Peyer's patch (tissue), 4 donors: ENCODE results near the gene PDHX. TPM values are rescaled to one million over a fixed set of nuclear protein-coding genes. Genes with fewer than 3 reads are reported as not detected.

Experiments used
- DNase-seq, 3 donors: peaks; one replicate each; pipeline ENCODE4 v3.0.0-alpha.2; 2017 to 2019
- H3K27ac ChIP-seq, 4 donors: fragments of 200-600 bp; sonication (generic); one replicate each; pipeline ENCODE4 v1.5.1; 2016 to 2019
- H3K27me3 ChIP-seq, 2 donors: fragments of 200-600 bp; sonication (generic); one replicate each; pipeline ENCODE4 v1.5.1; 2019
- H3K36me3 ChIP-seq, 3 donors: fragments of 200-600 bp; sonication (generic); one replicate each; pipeline ENCODE4 v1.5.1; 2016 to 2019
- H3K4me1 ChIP-seq, 4 donors: fragments of 200-600 bp; sonication (generic); one replicate each; pipeline ENCODE4 v1.5.1; 2016 to 2019
- H3K4me3 ChIP-seq, 4 donors: fragments of 200-600 bp; sonication (generic); 1 replicate in 3 of 4; 2 replicates in 1 of 4; pipeline ENCODE4 v1.5.1; 2016 to 2019; ENCODE audit warnings: mild to moderate bottlenecking in 1 of 4
- H3K9me3 ChIP-seq, 4 donors: fragments of 200-600 bp; sonication (generic); one replicate each; pipeline ENCODE4 v1.5.1; 2016 to 2019; ENCODE audit warnings: mild to moderate bottlenecking in 1 of 4
- CTCF ChIP-seq, 6 experiments: fragments of 450-650 bp in 4 of 6; fragments of 200-600 bp in 2 of 6; sonication (generic) in 1 of 6; IDR thresholded peaks; one replicate each; pipeline ENCODE4 v1.5.1; 2017 to 2019; ENCODE audit warnings: antibody characterized with exemption in 6 of 6, mild to moderate bottlenecking in 3 of 6, moderate library complexity in 1 of 6
- POLR2A ChIP-seq, 2 donors: fragments of 450-650 bp; IDR thresholded peaks; one replicate each; pipeline ENCODE4 v1.5.1; 2017; ENCODE audit warnings: antibody characterized with exemption in 2 of 2, mild to moderate bottlenecking in 2 of 2, moderate library complexity in 2 of 2
- total RNA-seq, 4 donors: library from RNA; depleted of rRNA; stranded (reverse); fragments of >200 nt; gene quantifications; one replicate each; pipeline ENCODE4 v1.1.0, GENCODE V29; 2016

PDHX gene
- total RNA-seq, 4 donors from 2014 or later: 15.4 to 87.5 (median 22.4) TPM

GRCh38 chr11:35034401-35034800, 118.0 kb downstream of the PDHX start:
- Histone ChIP-seq H3K27me3 (no peaks in the 10 kb centered on the region), H3K4me1 (peaks cover 0 to 7% (median 5%) of the 10 kb centered on the region in 4 donors), H3K36me3 (no peaks in the 10 kb centered on the region), H3K27ac (no peak overlapping the region), H3K4me3 (no peak overlapping the region), H3K9me3 (no peaks in the 10 kb centered on the region)
- DNase-seq: no peak
- TF ChIP-seq POLR2A (IDR thresholded peaks at IDR 0.05): no peak
- TF ChIP-seq CTCF (IDR thresholded peaks at IDR 0.05): no peak

GRCh38 chr11:35035894-35036408, 119.5 kb downstream of the PDHX start:
- no peak for TF ChIP-seq POLR2A (IDR thresholded peaks at IDR 0.05)
- no peak for TF ChIP-seq CTCF (IDR thresholded peaks at IDR 0.05)
- Histone ChIP-seq H3K4me1 (no peaks in the 10 kb centered on the region), H3K27me3 (no peaks in the 10 kb centered on the region), H3K27ac (no peak overlapping the region), H3K36me3 (no peaks in the 10 kb centered on the region), H3K4me3 (no peak overlapping the region), H3K9me3 (no peaks in the 10 kb centered on the region)
- no peak for DNase-seq

GRCh38 chr11:35036639-35037038, 120.2 kb downstream of the PDHX start:
- Histone ChIP-seq H3K27me3 (no peaks in the 10 kb centered on the region), H3K4me3 (no peak overlapping the region), H3K36me3 (no peaks in the 10 kb centered on the region), H3K9me3 (no peaks in the 10 kb centered on the region), H3K27ac (no peak overlapping the region), H3K4me1 (no peaks in the 10 kb centered on the region)
- no peak for DNase-seq
- TF ChIP-seq CTCF (IDR thresholded peaks at IDR 0.05) (no peak), POLR2A (IDR thresholded peaks at IDR 0.05) (no peak)

DNA sequence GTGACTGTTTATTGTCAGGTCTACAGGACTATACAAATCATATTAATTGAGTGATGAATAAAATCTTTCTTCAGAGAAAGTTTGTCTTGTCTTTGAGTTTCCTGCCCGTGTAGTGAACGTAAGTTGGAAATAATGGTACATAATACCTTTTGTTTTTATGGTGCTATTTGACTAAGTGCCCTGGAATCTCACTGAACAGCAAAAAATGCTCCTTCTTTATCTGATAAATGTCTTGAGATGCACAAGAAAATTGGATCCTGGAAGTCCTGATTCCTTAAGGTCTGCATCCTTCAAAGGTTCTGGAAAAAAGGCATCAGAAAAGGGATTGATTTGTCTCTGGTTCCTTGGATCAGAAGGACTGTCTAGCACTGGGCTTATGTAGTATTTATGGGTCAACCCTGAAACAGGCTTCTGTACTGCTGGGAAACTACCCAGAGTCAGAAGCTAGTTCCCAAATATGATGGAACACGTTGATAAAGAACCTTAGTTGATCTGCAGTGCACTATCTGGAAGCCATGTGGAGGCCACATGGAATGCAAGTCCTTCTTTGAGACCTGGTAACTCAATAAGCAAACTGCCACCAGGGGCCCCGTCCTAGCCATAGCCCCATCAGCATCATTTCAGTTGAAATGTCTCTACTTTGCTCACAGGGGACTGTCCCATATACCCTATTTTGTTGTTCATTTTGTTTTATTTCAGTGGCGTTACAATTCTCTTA, 122.0 kb downstream of the PDHX start:
- H3K9me3 ChIP-seq: no peaks in the 10 kb centered on the region
- H3K36me3 ChIP-seq: no peaks in the 10 kb centered on the region
- no peaks in the 10 kb centered on the region for H3K4me1 ChIP-seq
- H3K4me3 ChIP-seq: no peak overlapping the region
- H3K27ac ChIP-seq: no peak overlapping the region
- TF ChIP-seq POLR2A (IDR thresholded peaks at IDR 0.05): no peak
- no peak for TF ChIP-seq CTCF (IDR thresholded peaks at IDR 0.05)
- H3K27me3 ChIP-seq: no peaks in the 10 kb centered on the region
- no peak for DNase-seq

GRCh38 chr11:35039076-35039475, 122.7 kb downstream of the PDHX start:
- Histone ChIP-seq H3K36me3 (no peaks in the 10 kb centered on the region), H3K27ac (peak overlapping the region in 1 of 4 donors; percentile 12), H3K27me3 (no peaks in the 10 kb centered on the region), H3K9me3 (no peaks in the 10 kb centered on the region), H3K4me3 (no peak overlapping the region), H3K4me1 (no peaks in the 10 kb centered on the region)
- DNase-seq: no peak
- TF ChIP-seq POLR2A (IDR thresholded peaks at IDR 0.05) (no peak), CTCF (IDR thresholded peaks at IDR 0.05) (no peak)
